ENCODE measurements around the gene ZBTB40.

ZBTB40 gene

GRCh38 chr1:22436948-22437347 is 14.7 kb upstream of the ZBTB40 start:
- no peak for DNase-seq

- no peak for DNase-seq
Observed at GRCh38 chr1:22437573-22437972, 14.1 kb upstream of the ZBTB40 start.

- DNase-seq: no peak
Observed at GRCh38 chr1:22440582-22440981, 11.1 kb upstream of the ZBTB40 start.

GRCh38 chr1:22442212-22442894 is 9.3 kb upstream of the ZBTB40 start:
- no peak for DNase-seq

GRCh38 chr1:22443332-22443731 is 8.3 kb upstream of the ZBTB40 start:
- DNase-seq: no peak

GRCh38 chr1:22444856-22445255 is 6.8 kb upstream of the ZBTB40 start:
- DNase-seq: no peak

GRCh38 chr1:22447621-22448111 is 4.0 kb upstream of the ZBTB40 start:
- no peak for DNase-seq

GRCh38 chr1:22449636-22450035 is 2.0 kb upstream of the ZBTB40 start:
- DNase-seq: no peak

GRCh38 chr1:22450351-22451021 is 1.2 kb upstream of the ZBTB40 start:
- no peak for DNase-seq

GRCh38 chr1:22452481-22452957 is 868 bp downstream of the ZBTB40 start:
- no peak for DNase-seq

GRCh38 chr1:22453181-22453580 is 1.5 kb downstream of the ZBTB40 start:
- DNase-seq: no peak

GRCh38 chr1:22454476-22455056 is 2.9 kb downstream of the ZBTB40 start:
- DNase-seq: no peak

GRCh38 chr1:22457345-22457744 is 5.7 kb downstream of the ZBTB40 start:
- DNase-seq: no peak

GRCh38 chr1:22457836-22458235 is 6.2 kb downstream of the ZBTB40 start:
- DNase-seq: no peak

GRCh38 chr1:22461100-22461499 is 9.4 kb downstream of the ZBTB40 start:
- DNase-seq: no peak

GRCh38 chr1:22461678-22462527 is 10.3 kb downstream of the ZBTB40 start:
- DNase-seq: no peak

- DNase-seq: no peak
Observed at GRCh38 chr1:22462928-22463327, 11.3 kb downstream of the ZBTB40 start.

- DNase-seq: no peak
Observed at GRCh38 chr1:22465015-22465565, 13.4 kb downstream of the ZBTB40 start.

- DNase-seq: no peak
Observed at GRCh38 chr1:22465671-22466070, 14.0 kb downstream of the ZBTB40 start.

- DNase-seq: no peak
Observed at GRCh38 chr1:22470227-22470626, 18.6 kb downstream of the ZBTB40 start.

GRCh38 chr1:22471078-22471477 is 19.4 kb downstream of the ZBTB40 start:
- no peak for DNase-seq

GRCh38 chr1:22471610-22472009 is 20.0 kb downstream of the ZBTB40 start:
- no peak for DNase-seq

GRCh38 chr1:22472596-22472995 is 20.9 kb downstream of the ZBTB40 start:
- no peak for DNase-seq
